Activated naive CD8-positive, alpha-beta T cell treated with anti-CD3 and anti-CD28 coated beads, Interleukin-2, amount 50 U/mL, for 24 hours (primary cell): ENCODE data around the gene AVPR2.

ENCODE experiments used
- ATAC-seq: fragments of 150-1000 bp; cut with Tn5 transposase; one replicate; pipeline ENCODE4 v1.10.0; 2021
- DNase-seq: peaks from one replicate; pipeline ENCODE4 v3.0.0; 2021
- H3K27ac Mint-ChIP-seq: one replicate; pipeline ENCODE4 v1.8.0; 2021; ENCODE audit warnings: mild to moderate bottlenecking, mixed read lengths
- H3K27me3 Mint-ChIP-seq: one replicate; pipeline ENCODE4 v1.8.0; 2021; ENCODE audit warnings: mixed read lengths
- H3K36me3 Mint-ChIP-seq: one replicate; pipeline ENCODE4 v1.8.0; 2021; ENCODE audit warnings: low read depth, mixed read lengths
- H3K4me1 Mint-ChIP-seq: one replicate; pipeline ENCODE4 v1.8.0; 2021; ENCODE audit warnings: mixed read lengths
- H3K4me3 Mint-ChIP-seq: one replicate; pipeline ENCODE4 v1.8.0; 2021; ENCODE audit warnings: mild to moderate bottlenecking, moderate library complexity, mixed read lengths
- H3K9me3 Mint-ChIP-seq: one replicate; pipeline ENCODE4 v1.8.0; 2021; ENCODE audit warnings: mixed read lengths

AVPR2 gene

GRCh38 chrX:153903991-153904957 is at the start of gene AVPR2:
Gene AVPR2 (plus strand): TSS chrX:153904673. CDS start chrX:153905146, 473 bp downstream.
- Mint-ChIP-seq H3K4me3 (no peak within 1 kb of the TSS), H3K4me1 (peaks cover 35% of the 10 kb centered on the region), H3K9me3 (no peaks in the 10 kb centered on the region), H3K36me3 (no peaks in the 10 kb centered on the region), H3K27me3 (no peaks in the 10 kb centered on the region), H3K27ac (no peak within 1 kb of the TSS)
- DNase-seq (no peak), ATAC-seq (no peak)

DNA sequence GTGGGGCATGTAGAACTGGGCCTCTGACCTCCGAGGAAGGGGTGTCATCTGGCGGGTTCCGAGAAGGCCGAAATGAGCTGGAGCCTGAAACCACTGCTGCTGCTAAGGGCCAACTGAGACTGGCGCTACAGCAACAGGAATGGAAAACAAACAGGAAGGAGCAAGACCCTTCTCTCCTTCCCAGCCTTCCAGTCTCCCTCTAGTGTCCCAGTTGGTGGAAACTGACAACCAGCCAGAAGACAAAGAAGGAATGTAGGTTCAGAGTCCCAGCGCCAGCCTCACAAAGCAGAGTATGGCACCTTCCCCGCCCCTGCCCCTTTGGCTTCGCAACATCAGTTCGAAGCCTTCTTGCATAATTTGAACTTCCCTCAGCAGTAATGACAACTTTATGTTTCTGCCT is 49.8 kb upstream of the AVPR2 start:
- DNase-seq = no peak
- H3K4me3 Mint-ChIP-seq = no peak overlapping the region
- no peak for ATAC-seq
- no peaks in the 10 kb centered on the region for H3K36me3 Mint-ChIP-seq
- peaks cover 5% of the 10 kb centered on the region for H3K4me1 Mint-ChIP-seq
- peaks cover 8% of the 10 kb centered on the region for H3K27me3 Mint-ChIP-seq
- no peak overlapping the region for H3K27ac Mint-ChIP-seq
- H3K9me3 Mint-ChIP-seq = no peaks in the 10 kb centered on the region

DNA sequence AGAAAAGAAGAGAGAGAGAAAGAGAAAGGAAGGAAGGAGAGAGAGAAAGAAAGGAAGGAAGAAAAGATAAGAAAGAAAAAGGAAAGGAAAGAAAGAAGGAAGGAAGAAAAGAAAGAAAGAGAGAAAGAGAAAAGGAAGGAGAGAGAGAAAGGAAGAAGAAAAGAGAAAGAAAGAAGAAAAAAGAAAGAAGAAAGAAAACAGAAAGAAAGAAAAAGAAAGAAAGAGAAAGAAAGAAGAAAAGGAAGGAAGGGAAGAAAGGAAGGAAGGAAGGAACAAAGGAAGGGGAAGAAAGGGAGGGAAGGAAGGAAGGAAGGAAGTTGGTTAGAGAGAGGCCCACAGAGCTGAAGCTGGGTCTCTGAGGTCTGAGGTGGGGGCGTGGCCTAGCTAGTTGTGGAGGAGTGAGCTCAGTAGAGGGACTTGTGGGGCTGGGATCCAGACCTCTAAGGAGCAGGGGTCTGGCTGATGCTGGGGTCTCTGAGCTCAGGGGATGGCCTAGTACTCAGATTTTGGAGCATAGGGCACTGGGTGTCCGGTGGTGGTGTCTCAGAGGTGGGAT is 47.0 kb upstream of the AVPR2 start:
- H3K27me3 Mint-ChIP-seq = peaks cover 3% of the 10 kb centered on the region
- peaks cover 5% of the 10 kb centered on the region for H3K4me1 Mint-ChIP-seq
- H3K4me3 Mint-ChIP-seq = no peak overlapping the region
- ATAC-seq (no peak), DNase-seq (no peak)
- no peak overlapping the region for H3K27ac Mint-ChIP-seq
- no peaks in the 10 kb centered on the region for H3K36me3 Mint-ChIP-seq
- no peaks in the 10 kb centered on the region for H3K9me3 Mint-ChIP-seq

- no peak for ATAC-seq
- no peaks in the 10 kb centered on the region for H3K9me3 Mint-ChIP-seq
- H3K27ac Mint-ChIP-seq = no peak overlapping the region
- DNase-seq = no peak
- no peak overlapping the region for H3K4me3 Mint-ChIP-seq
- peaks cover 2% of the 10 kb centered on the region for H3K27me3 Mint-ChIP-seq
- peaks cover 5% of the 10 kb centered on the region for H3K4me1 Mint-ChIP-seq
- no peaks in the 10 kb centered on the region for H3K36me3 Mint-ChIP-seq
Observed at GRCh38 chrX:153861151-153861550, 43.3 kb upstream of the AVPR2 start.

DNA sequence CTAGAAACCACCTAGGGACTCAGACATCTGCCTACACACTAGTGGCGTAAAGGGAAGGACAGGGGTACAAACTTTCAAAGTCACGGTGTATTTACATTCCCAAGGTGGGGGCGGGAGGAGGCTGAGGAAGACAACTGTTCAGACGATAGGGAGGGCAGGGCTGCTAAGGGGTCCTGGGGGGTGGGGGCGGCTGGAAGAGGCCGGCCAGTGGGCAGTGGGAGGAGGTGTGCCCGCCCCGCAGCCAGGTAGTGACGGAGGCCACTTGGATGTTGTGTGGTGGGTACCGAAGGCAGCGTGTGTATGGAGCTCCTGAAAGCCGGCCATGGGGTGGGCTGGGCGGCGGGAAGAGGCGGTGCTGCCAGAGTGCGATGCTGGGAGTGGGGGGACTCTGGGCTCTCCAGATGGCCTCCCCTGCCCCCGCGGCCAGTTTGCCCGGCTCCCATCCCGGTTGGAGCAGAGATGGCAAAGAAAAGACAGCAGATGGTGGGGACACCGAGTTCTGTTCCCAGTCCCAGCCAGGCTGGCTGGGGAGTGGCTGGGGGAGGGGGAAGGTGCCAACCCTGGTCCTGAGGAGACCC is 42.7 kb upstream of the AVPR2 start:
- peaks cover 2% of the 10 kb centered on the region for H3K27me3 Mint-ChIP-seq
- no peaks in the 10 kb centered on the region for H3K36me3 Mint-ChIP-seq
- no peak overlapping the region for H3K4me3 Mint-ChIP-seq

DNA sequence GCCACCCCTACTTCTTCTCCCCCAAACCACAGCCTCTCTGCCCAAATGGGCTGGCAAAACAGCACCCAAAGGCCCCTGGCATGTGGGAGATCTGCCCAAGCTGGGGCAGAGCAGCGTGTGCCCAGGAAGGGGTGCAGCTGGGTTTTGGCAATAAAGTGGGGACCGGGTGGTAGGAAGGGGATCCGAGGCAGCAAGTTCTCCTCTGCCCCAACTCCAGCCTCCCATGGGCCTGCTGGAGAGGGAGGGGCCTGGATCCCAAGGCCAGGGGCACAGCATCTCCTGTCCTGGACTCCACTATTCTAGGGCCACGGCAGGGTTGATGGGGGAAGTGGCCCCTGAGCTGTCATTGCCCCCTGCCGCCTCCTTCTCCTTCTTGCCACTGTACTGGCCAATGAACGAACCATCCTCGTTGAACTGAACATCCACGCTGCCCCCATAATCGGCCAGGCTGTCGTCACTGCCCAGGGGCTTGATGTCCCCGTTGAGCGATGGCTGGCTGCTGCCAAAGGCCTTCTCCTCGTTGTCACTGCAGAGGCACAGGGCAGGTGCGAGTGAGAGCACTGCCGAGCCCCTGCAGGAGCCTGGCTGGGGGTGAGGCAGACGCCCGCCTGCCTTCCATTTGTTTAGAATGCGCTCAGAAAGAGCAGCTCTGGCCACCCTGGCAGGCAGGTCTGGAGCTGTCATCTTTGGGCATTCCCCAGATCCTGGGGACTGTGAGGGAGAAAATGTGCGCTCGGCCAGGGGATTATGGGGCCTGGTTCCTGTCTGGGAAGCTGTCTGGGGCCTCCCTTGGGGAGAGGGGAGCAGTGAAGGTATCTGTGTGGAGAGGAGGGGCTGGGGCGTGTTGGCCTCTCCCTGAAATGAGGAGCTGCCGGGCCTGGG is 41.9 kb upstream of the AVPR2 start:
- H3K27me3 Mint-ChIP-seq = peaks cover 2% of the 10 kb centered on the region
- DNase-seq = no peak
- no peaks in the 10 kb centered on the region for H3K9me3 Mint-ChIP-seq
- no peak for ATAC-seq
- no peaks in the 10 kb centered on the region for H3K36me3 Mint-ChIP-seq
- no peak overlapping the region for H3K4me3 Mint-ChIP-seq
- no peaks in the 10 kb centered on the region for H3K4me1 Mint-ChIP-seq
- no peak overlapping the region for H3K27ac Mint-ChIP-seq

More for the DNA sequence above, 42.7 kb upstream of the AVPR2 start:
- Mint-ChIP-seq H3K27ac (no peak overlapping the region), H3K4me1 (peaks cover 5% of the 10 kb centered on the region), H3K9me3 (no peaks in the 10 kb centered on the region)
- no peak for ATAC-seq
- DNase-seq = no peak

DNA sequence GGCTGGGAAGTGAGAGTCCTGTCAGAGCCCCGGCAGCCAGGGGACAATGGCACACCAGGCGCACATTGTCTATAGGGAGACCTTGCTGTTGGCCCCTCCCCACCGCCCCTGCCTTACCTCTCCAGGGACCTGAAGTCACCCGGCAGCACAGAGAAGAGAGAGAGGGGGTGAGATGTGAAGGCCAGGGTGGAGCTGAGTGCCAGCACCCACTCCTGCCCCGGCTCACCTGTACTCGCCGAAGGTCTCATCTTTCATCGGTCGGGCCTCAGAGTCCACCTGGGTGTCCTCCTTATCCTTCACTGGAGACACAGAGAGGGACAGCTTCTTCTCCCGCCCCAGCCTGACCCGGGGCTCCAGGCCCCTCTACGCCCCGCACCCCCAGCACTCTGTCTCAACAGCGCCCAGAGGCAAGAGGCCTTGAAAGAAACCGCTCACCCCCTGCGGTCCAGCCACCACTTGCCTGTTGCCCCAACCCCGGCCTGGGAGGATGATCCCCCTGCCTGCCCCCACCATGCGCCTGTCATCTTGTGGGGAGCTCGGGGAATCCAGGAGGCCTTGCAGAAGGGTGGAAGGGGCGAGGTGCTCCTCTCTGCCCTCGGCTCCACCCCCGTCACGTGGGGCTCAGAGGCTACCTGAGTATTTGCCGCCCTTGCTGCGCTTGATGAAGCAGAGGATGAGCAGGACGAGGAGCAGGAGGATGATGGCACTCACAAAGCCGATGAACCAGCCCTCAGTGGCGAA is 41.1 kb upstream of the AVPR2 start:
- no peak for ATAC-seq
- Mint-ChIP-seq H3K27ac (no peak overlapping the region), H3K27me3 (peaks cover 2% of the 10 kb centered on the region), H3K4me1 (no peaks in the 10 kb centered on the region), H3K9me3 (no peaks in the 10 kb centered on the region), H3K36me3 (no peaks in the 10 kb centered on the region), H3K4me3 (no peak overlapping the region)
- DNase-seq = no peak

GRCh38 chrX:153864101-153864500 is 40.4 kb upstream of the AVPR2 start:
- no peaks in the 10 kb centered on the region for H3K4me1 Mint-ChIP-seq
- peaks cover 2% of the 10 kb centered on the region for H3K27me3 Mint-ChIP-seq
- H3K9me3 Mint-ChIP-seq = no peaks in the 10 kb centered on the region
- H3K36me3 Mint-ChIP-seq = no peaks in the 10 kb centered on the region
- H3K4me3 Mint-ChIP-seq = no peak overlapping the region
- no peak for ATAC-seq
- no peak overlapping the region for H3K27ac Mint-ChIP-seq
- no peak for DNase-seq

DNA sequence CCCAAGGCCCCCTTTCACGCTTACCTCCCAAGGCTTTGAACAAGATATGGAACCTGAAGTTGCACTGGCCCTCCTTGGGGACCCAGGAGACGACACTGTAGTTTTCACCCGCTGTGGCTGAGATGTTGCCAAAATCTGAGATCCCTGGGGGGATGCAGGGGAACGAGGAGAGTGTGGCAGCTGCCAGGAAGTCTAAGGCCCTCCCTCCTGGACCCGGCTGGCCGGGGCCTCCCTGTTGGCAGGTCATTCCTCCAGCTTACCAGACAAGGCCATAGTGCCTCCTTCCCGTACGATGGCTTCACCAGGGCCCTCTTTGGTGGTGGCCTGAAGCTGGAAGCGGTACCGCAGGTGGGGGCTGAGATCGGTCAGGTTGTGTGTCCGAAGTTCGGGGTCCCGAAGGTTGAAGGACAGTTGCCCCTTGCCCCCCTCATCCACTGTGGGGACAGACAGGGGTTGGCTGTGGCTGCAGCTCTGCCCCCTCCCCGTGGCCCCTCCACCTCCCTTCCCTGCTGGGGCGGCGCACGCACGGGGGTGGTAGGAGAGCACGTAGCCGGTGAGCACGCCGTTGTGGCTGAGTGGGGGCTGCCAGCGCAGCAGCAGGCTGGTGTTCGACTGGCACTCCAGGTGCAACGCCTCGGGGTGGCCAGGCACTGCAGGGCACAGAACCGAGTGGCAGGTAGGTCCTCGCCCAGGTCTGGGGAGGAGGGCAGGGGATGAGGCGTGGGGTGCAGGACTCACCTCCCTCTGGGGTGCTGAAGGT is 39.7 kb upstream of the AVPR2 start:
- H3K27ac Mint-ChIP-seq = no peak overlapping the region
- no peak for DNase-seq
- ATAC-seq = no peak
- H3K27me3 Mint-ChIP-seq = no peaks in the 10 kb centered on the region
- no peak overlapping the region for H3K4me3 Mint-ChIP-seq
- H3K4me1 Mint-ChIP-seq = no peaks in the 10 kb centered on the region
- H3K36me3 Mint-ChIP-seq = no peaks in the 10 kb centered on the region
- no peaks in the 10 kb centered on the region for H3K9me3 Mint-ChIP-seq

GRCh38 chrX:153865321-153865580 is 39.2 kb upstream of the AVPR2 start:
- no peaks in the 10 kb centered on the region for H3K36me3 Mint-ChIP-seq
- no peak overlapping the region for H3K27ac Mint-ChIP-seq
- H3K9me3 Mint-ChIP-seq = no peaks in the 10 kb centered on the region
- no peak overlapping the region for H3K4me3 Mint-ChIP-seq
- H3K27me3 Mint-ChIP-seq = no peaks in the 10 kb centered on the region
- DNase-seq (no peak), ATAC-seq (no peak)
- H3K4me1 Mint-ChIP-seq = no peaks in the 10 kb centered on the region

DNA sequence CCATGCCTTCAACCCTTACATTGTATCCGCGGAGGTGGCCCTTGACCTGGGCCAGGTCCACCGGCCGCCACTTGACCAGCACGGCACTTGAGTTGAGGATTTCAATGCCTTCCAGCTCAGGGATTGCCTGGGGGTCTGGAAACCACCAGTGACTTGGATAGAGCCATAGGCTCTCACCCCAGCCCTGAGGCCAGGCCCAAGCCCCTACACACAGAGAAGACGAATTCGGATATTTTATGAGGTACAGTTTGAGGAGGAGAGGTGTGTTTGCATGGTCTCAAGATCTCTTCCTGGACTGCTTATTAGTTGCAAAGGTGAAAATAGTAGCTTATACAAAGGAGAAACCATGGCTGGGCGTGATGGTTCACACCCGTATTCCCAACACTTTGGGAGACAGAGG is 38.8 kb upstream of the AVPR2 start:
- Mint-ChIP-seq H3K27ac (no peak overlapping the region), H3K9me3 (no peaks in the 10 kb centered on the region), H3K4me1 (no peaks in the 10 kb centered on the region), H3K27me3 (no peaks in the 10 kb centered on the region), H3K4me3 (no peak overlapping the region), H3K36me3 (no peaks in the 10 kb centered on the region)
- ATAC-seq = no peak
- DNase-seq = no peak

DNA sequence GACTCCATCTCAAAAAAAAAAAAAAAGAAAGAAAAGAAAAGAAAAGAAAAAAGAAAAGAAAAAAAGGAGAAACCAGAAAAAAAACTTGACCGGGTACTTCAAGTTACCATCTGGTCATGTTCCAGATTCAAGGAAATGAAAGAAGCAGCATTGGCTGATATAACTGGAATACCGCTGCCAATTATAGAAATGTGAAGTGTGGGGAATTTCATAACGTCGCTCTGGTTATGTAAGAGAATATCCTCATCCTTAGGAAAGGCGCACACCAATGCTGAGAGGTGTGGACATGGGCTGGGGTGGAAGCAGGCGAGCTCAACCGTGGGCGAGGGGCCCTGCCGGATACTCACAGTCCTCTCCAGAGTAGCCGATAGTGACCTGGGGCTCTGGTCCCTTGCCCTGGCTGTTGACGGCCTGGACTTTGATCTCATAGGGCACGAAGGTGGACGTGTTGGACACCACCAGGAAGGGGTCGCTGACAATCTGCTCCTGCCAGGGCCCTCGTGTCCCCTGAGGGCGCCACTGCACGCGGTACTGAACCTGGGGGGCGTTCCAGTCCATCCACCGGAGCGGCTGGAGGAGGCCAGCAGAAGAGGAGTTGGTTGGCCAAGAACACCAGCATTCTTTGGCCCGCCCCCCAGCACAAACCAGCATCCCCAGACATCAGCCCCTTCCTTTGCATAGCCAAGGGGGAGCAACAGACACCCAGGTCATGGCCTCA is 38.0 kb upstream of the AVPR2 start:
- DNase-seq (no peak), ATAC-seq (no peak)
- Mint-ChIP-seq H3K36me3 (no peaks in the 10 kb centered on the region), H3K4me1 (no peaks in the 10 kb centered on the region), H3K27me3 (no peaks in the 10 kb centered on the region), H3K27ac (no peak overlapping the region), H3K4me3 (no peak overlapping the region), H3K9me3 (no peaks in the 10 kb centered on the region)

DNA sequence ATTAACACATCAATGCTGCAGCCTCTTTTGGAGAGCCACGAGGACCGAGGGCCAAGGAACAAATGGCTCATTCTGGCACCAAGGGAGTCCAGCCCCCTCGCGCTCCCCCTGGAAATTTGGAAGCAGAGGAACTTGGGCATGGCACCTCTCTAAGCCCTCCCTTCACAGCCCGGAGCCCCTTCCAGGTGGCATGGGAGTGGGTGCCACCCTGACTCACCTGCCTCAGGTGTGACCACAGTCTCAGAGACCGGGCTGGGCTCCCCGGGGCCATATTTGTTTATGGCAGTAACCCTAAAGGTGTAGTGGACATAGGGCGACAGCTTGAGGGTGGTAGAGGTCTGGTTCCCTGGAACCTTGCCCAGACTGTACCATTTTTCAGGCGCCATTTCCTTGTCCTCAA is 37.3 kb upstream of the AVPR2 start:
- DNase-seq (no peak), ATAC-seq (no peak)
- H3K36me3 Mint-ChIP-seq = no peaks in the 10 kb centered on the region
- H3K27me3 Mint-ChIP-seq = no peaks in the 10 kb centered on the region
- no peak overlapping the region for H3K27ac Mint-ChIP-seq
- H3K9me3 Mint-ChIP-seq = no peaks in the 10 kb centered on the region
- no peaks in the 10 kb centered on the region for H3K4me1 Mint-ChIP-seq
- H3K4me3 Mint-ChIP-seq = no peak overlapping the region
